Tibial nerve (tissue), 4 donors: ENCODE measurements around the gene LRRC61. TPM values are rescaled to one million over a fixed set of nuclear protein-coding genes. Genes with fewer than 3 reads are reported as not detected.

Experiments
- DNase-seq, 2 donors: peaks; one replicate each; pipeline ENCODE4 v3.0.0-alpha.2; 2019; ENCODE audit warnings: low spot score in 2 of 2
- H3K27ac ChIP-seq, 4 donors: fragments of 200-600 bp; sonication (generic) in 3 of 4; one replicate each; pipeline ENCODE4 v1.5.1; 2017 to 2019; ENCODE audit warnings: mild to moderate bottlenecking in 1 of 4
- H3K27me3 ChIP-seq, 2 donors: fragments of 200-600 bp; sonication (generic) in 1 of 2; one replicate each; pipeline versions ENCODE4 v1.5.1 to v1.6.0; 2017 to 2019
- H3K36me3 ChIP-seq, 3 donors: fragments of 200-600 bp; sonication (generic); one replicate each; pipeline ENCODE4 v1.5.1; 2018 to 2019
- H3K4me1 ChIP-seq, 4 donors: fragments of 200-600 bp; sonication (generic) in 3 of 4; one replicate each; pipeline ENCODE4 v1.5.1; 2017 to 2019
- H3K4me3 ChIP-seq, 4 donors: fragments of 200-600 bp; sonication (generic) in 3 of 4; one replicate each; pipeline ENCODE4 v1.5.1; 2017 to 2019; ENCODE audit warnings: mild to moderate bottlenecking in 1 of 4, moderate library complexity in 1 of 4
- H3K9me3 ChIP-seq, 4 donors: fragments of 200-600 bp; sonication (generic) in 3 of 4; one replicate each; pipeline ENCODE4 v1.5.1; 2017 to 2019
- CTCF ChIP-seq, 5 experiments: fragments of 200-600 bp in 3 of 5; fragments of 450-650 bp in 2 of 5; sonication (generic) in 3 of 5; IDR thresholded peaks; one replicate each; pipeline ENCODE4 v1.5.1; 2016 to 2019; ENCODE audit warnings: antibody characterized with exemption in 5 of 5, mild to moderate bottlenecking in 3 of 5, moderate library complexity in 2 of 5
- EP300 ChIP-seq, 2 donors: sonication (generic); formaldehyde crosslinking; IDR thresholded peaks; one replicate each; pipeline ENCODE4 v1.6.1; 2017; ENCODE audit warnings: antibody characterized with exemption in 2 of 2, mild to moderate bottlenecking in 1 of 2
- POLR2A ChIP-seq, 2 donors: fragments of 450-650 bp; IDR thresholded peaks; one replicate each; pipeline ENCODE4 v1.6.1; 2017; ENCODE audit warnings: antibody characterized with exemption in 2 of 2, mild to moderate bottlenecking in 2 of 2, moderate library complexity in 2 of 2
- WGBS, 2 donors: methylation state at CpG; one replicate each; pipeline ENCODE4 v1.1.5; 2018; 5-methylcytosine and 5-hydroxymethylcytosine counted together
- total RNA-seq, 4 donors: library from RNA; depleted of rRNA; stranded (reverse); fragments of >200 nt; gene quantifications; one replicate each; pipeline ENCODE4 v1.1.0, GENCODE V29; 2016

The LRRC61 gene
- total RNA-seq, 4 donors from 2014 or later = 7.9 to 19.3 (median 9.6) TPM

DNA sequence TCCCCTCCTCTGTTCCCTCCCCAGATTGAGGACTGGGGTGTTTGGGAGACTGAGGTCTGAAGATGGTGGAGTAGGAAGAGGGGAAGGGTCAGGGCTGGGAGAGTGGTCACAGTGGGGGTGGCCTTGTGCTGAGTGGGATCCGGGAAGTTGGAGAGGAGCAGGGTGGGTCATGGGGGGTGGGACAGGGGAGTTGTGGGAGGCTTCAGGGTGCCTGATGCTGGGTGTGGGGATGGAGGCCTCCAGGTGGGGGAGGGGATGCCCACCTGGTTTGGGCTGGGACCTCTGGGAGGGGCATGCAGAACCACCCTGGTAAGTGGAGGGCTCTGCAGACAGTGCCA is 58.6 kb downstream of the LRRC61 start:
- no peaks in the 10 kb centered on the region for H3K27me3 ChIP-seq
- no peak for DNase-seq
- H3K27ac ChIP-seq = peak overlapping the region in 3 of 4 donors; percentile 74 to 97 (median 87)
- TF ChIP-seq POLR2A (IDR thresholded peaks at IDR 0.05) (no peak), EP300 (IDR thresholded peaks at IDR 0.05) (no peak), CTCF (IDR thresholded peaks at IDR 0.05) (no peak)
- no peaks in the 10 kb centered on the region for H3K36me3 ChIP-seq
- peaks cover 0 to 90% (median 33%) of the 10 kb centered on the region in 4 donors for H3K4me1 ChIP-seq
- no peaks in the 10 kb centered on the region for H3K9me3 ChIP-seq
- H3K4me3 ChIP-seq = no peak overlapping the region
- WGBS, 2 donors = 63 to 76% methylated on average over 1 of the region's 1 CpG

DNA sequence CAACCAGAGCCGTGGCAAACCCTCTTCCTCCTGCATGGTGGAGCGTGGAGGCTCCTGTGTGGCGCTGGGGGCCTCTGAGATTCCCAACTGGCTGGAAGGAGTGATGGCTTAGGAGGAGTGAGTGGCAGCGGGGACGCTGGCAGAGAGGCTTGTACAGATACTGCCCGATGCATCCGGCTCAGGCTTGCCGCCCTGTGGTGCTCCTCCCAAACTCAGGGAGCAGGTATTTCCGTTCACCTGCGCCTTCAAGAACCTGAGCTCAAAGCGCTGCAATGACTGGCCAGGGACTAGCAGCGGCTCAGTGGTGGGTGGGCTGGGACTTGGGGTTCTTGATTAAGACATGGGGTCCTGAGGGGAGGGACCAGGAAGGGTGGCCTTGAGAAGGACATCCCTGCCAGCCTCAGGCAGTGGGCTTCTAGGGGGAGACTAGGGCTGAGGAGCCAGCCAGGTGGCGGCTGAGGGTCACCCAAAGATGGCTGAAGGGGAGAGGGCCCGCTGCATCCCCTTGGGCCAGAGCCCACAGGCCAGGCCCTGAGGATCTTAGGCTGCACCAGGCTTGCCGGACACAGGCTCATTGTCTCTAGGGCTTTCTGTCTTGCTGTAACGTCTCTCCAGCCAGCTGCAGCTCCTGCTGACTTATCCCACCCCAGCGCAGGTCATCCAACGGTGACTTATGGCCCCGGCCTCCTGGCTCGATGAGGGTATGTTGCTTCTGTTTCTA is 59.1 kb downstream of the LRRC61 start:
- H3K9me3 ChIP-seq = no peaks in the 10 kb centered on the region
- no peak overlapping the region for H3K4me3 ChIP-seq
- 56 to 65% methylated on average over 18 of the region's 20 CpGs for WGBS, 2 donors
- peaks cover 0 to 86% (median 33%) of the 10 kb centered on the region in 4 donors for H3K4me1 ChIP-seq
- no peaks in the 10 kb centered on the region for H3K36me3 ChIP-seq
- H3K27me3 ChIP-seq = no peaks in the 10 kb centered on the region
- peak overlapping the region; percentile 53 to 97 (median 80) for H3K27ac ChIP-seq
- no peak for TF ChIP-seq CTCF (IDR thresholded peaks at IDR 0.05)
- no peak for TF ChIP-seq EP300 (IDR thresholded peaks at IDR 0.05)
- no peak for DNase-seq

DNA sequence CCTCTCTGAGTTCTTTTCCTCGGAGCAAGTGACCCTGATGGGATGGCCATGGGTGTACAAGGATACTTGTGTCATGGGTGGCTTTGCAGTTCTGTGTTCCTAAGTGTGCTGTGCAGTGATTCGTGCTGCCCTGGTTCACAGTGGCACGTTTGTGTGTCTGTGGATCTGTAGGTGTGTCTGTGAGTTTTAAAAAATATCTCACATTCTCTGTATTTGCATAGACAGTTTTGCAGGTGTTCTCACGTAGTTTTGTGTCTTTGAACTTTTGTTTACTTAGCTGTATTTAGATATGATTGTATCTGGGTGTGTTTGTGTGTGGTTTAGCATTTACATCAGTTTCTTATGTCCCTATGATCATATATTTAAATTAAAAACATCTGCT is 59.7 kb downstream of the LRRC61 start:
- 34 to 39% methylated on average over 4 of the region's 4 CpGs for WGBS, 2 donors
- Histone ChIP-seq H3K36me3 (no peaks in the 10 kb centered on the region), H3K9me3 (no peaks in the 10 kb centered on the region), H3K4me3 (no peak overlapping the region), H3K27ac (peak overlapping the region; percentile 53 to 97 (median 80)), H3K27me3 (no peaks in the 10 kb centered on the region), H3K4me1 (peaks cover 0 to 81% (median 32%) of the 10 kb centered on the region in 4 donors)
- no peak for TF ChIP-seq CTCF (IDR thresholded peaks at IDR 0.05)
- TF ChIP-seq POLR2A (IDR thresholded peaks at IDR 0.05) = no peak
- TF ChIP-seq EP300 (IDR thresholded peaks at IDR 0.05) = no peak
- DNase-seq = no peak

DNA sequence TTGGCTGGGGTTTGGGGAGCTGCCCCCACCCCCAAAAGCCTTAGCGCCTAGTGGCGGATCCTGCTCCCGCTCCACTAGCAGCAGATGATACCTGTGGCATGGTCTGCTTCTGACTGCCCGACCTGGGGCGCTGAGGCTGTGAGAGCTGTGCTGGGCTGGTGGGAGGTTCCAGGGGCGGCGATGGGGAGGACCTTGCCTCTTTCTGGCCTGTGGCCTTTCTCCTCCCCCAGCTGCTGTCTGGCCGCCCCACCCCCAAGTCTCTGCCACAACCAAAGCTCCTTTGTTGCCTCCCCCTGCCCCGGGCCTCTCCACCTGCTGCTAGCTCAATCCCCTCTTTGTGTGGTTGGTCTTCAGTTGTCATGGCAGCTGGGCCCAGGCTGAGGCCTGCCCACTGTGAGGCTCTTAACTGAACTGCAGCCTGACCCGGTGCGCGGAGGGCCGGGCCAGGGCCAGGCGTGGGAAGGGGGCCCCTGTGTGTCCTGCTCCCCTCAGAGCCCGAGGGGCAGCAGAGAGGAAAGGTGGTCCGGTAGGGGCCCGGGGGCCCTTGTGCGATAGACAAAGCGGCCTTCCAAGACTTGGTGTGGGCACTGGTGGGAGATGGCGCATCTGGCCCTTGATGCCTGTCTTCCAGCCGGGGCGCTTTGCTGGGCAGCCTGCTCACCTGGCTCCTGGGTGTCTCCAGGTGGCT is 60.7 kb downstream of the LRRC61 start:
- Histone ChIP-seq H3K27me3 (no peaks in the 10 kb centered on the region), H3K36me3 (peaks cover 0 to under 1% (median 0%) of the 10 kb centered on the region in 3 donors), H3K4me1 (peaks cover 0 to 79% (median 35%) of the 10 kb centered on the region in 4 donors), H3K27ac (peak overlapping the region; percentile 74 to 97 (median 82)), H3K9me3 (no peaks in the 10 kb centered on the region), H3K4me3 (peak overlapping the region; percentile 15 to 34 (median 24))
- peak; percentile 19 to 62 for DNase-seq
- TF ChIP-seq EP300 (IDR thresholded peaks at IDR 0.05) (peak in 1 of 2 donors; percentile 73), CTCF (IDR thresholded peaks at IDR 0.05) (peak in 2 of 5 experiments; percentile 32 to 33), POLR2A (IDR thresholded peaks at IDR 0.05) (peak in 1 of 2 donors; percentile 69)
- 28 to 43% methylated on average over 17 to 22 of the region's 22 CpGs for WGBS, 2 donors
